ENCODE results near the gene CXorf58.

CXorf58 gene

GRCh38 chrX:23879380-23880090 lies 28.3 kb upstream of the CXorf58 start:
- no peak overlapping the region for H3K4me3 ChIP-seq (replicated peaks in 1 of 2; ENCODE audit: low read depth in 2 of 2, low read length in 2 of 2)
- no peak for DNase-seq (ENCODE audit: low read depth in 2 of 2)
- TF ChIP-seq CTCF (IDR thresholded peaks at IDR 0.05; ENCODE audit: low read depth, low read length) = no peak

GRCh38 chrX:23883737-23884354 lies 24.0 kb upstream of the CXorf58 start:
- TF ChIP-seq CTCF (IDR thresholded peaks at IDR 0.05; ENCODE audit: low read depth, low read length) = no peak
- no peak overlapping the region for H3K4me3 ChIP-seq (replicated peaks in 1 of 2; ENCODE audit: low read depth in 2 of 2, low read length in 2 of 2)
- peak; percentile 52 to 84 for DNase-seq (ENCODE audit: low read depth in 2 of 2)

- TF ChIP-seq CTCF (IDR thresholded peaks at IDR 0.05; ENCODE audit: low read depth, low read length) = no peak
- DNase-seq (ENCODE audit: low read depth in 2 of 2) = peak in 1 of 2 donors; percentile 80
- no peak overlapping the region for H3K4me3 ChIP-seq (replicated peaks in 1 of 2; ENCODE audit: low read depth in 2 of 2, low read length in 2 of 2)
Observed at GRCh38 chrX:23884427-23885024, 23.3 kb upstream of the CXorf58 start.

GRCh38 chrX:23885803-23886202 lies 22.0 kb upstream of the CXorf58 start:
- no peak for DNase-seq (ENCODE audit: low read depth in 2 of 2)
- H3K4me3 ChIP-seq (replicated peaks in 1 of 2; ENCODE audit: low read depth in 2 of 2, low read length in 2 of 2) = no peak overlapping the region
- TF ChIP-seq CTCF (IDR thresholded peaks at IDR 0.05; ENCODE audit: low read depth, low read length) = no peak

GRCh38 chrX:23887451-23887850 lies 20.4 kb upstream of the CXorf58 start:
- no peak for TF ChIP-seq CTCF (IDR thresholded peaks at IDR 0.05; ENCODE audit: low read depth, low read length)
- H3K4me3 ChIP-seq (replicated peaks in 1 of 2; ENCODE audit: low read depth in 2 of 2, low read length in 2 of 2) = no peak overlapping the region
- no peak for DNase-seq (ENCODE audit: low read depth in 2 of 2)

- H3K4me3 ChIP-seq (replicated peaks in 1 of 2; ENCODE audit: low read depth in 2 of 2, low read length in 2 of 2) = no peak overlapping the region
- no peak for TF ChIP-seq CTCF (IDR thresholded peaks at IDR 0.05; ENCODE audit: low read depth, low read length)
- no peak for DNase-seq (ENCODE audit: low read depth in 2 of 2)
Observed at GRCh38 chrX:23887918-23888317, 19.9 kb upstream of the CXorf58 start.
